Panc1 (cell line): ENCODE data around the gene NFIB. TPM values are rescaled to one million over a fixed set of nuclear protein-coding genes. Genes with fewer than 3 reads are reported as not detected.

ENCODE experiments used
- ATAC-seq: fragments of 200-7000 bp; cut with Tn5 transposase; 2 replicates; pipeline ENCODE4 v1.9.1; 2020; ENCODE audit warnings: mild to moderate bottlenecking, moderate library complexity
- BruUV-seq: library from RNA; stranded (reverse); fragments of 400-500 nt; replicated peaks from 2 replicates; lab custom pipeline; 2021; lab: Mats Ljungman, UMichigan
- CTCF ChIA-PET: fragments of 300-600 bp; sonication (Branson Sonifier 250); formaldehyde crosslinking; loops from one replicate; lab custom pipeline; 2022; ENCODE audit warnings: antibody characterized with exemption; lab: Charles Lee
- POLR2A ChIA-PET: fragments of 300-600 bp; sonication (Branson Sonifier 250); formaldehyde crosslinking; loops from one replicate; lab custom pipeline; 2022; ENCODE audit warnings: antibody characterized with exemption; lab: Charles Lee
- DNase-seq: peaks from one replicate; pipeline ENCODE4 v3.0.0-alpha.2; 2010; ENCODE audit warnings: low read depth, low spot score
- H3K27ac ChIP-seq: 2 replicates; pipeline ENCODE4 v1.5.1; 2011; ENCODE audit warnings: mild to moderate bottlenecking, low read length, inconsistent platforms
- H3K27me3 ChIP-seq: fragments of 200-500 bp; sonication (Bioruptor generic); 2 replicates; pipeline ENCODE4 v1.6.0; 2014; ENCODE audit warnings: low read length, inconsistent platforms; ENCODE audit not compliant: control insufficient read depth, insufficient read depth
- H3K36me3 ChIP-seq: fragments of 200-500 bp; sonication (Bioruptor generic); 2 replicates; pipeline ENCODE4 v1.5.1; 2014; ENCODE audit warnings: inconsistent platforms, mild to moderate bottlenecking, low read length, moderate library complexity; ENCODE audit not compliant: control insufficient read depth, insufficient read depth
- H3K4me1 ChIP-seq: 2 replicates; pipeline ENCODE4 v1.5.1; 2011; ENCODE audit warnings: inconsistent platforms, mild to moderate bottlenecking, low read length, moderate library complexity; ENCODE audit not compliant: control insufficient read depth, insufficient read depth
- H3K4me3 ChIP-seq, 2 experiments: 2 replicates each; pipeline ENCODE4 v1.5.1; 2011 to 2012; ENCODE audit warnings: low read depth in 2 of 2, low read length in 2 of 2, mild to moderate bottlenecking in 2 of 2, inconsistent platforms in 1 of 2, moderate library complexity in 1 of 2
- H3K9me3 ChIP-seq: fragments of 200-500 bp; sonication (Bioruptor generic); 2 replicates; pipeline ENCODE4 v1.5.1; 2014; ENCODE audit warnings: low read depth, mild to moderate bottlenecking, inconsistent platforms, low read length, moderate library complexity; ENCODE audit not compliant: control insufficient read depth, insufficient read depth
- CTCF ChIP-seq: fragments of 450-650 bp; IDR thresholded peaks from 2 replicates; pipeline ENCODE4 v1.5.1; 2017; ENCODE audit warnings: mild to moderate bottlenecking
- POLR2AphosphoS5 ChIP-seq: IDR thresholded peaks from 2 replicates; pipeline ENCODE4 v1.6.1; 2012; ENCODE audit warnings: mild to moderate bottlenecking, low read depth, low read length, moderate library complexity
- SIN3A ChIP-seq: IDR thresholded peaks from 2 replicates; pipeline ENCODE4 v1.6.1; 2012; ENCODE audit warnings: low read depth, mild to moderate bottlenecking, low read length, moderate library complexity, borderline replicate concordance; ENCODE audit not compliant: insufficient read depth
- TCF7L2 ChIP-seq: IDR thresholded peaks from 2 replicates; pipeline ENCODE4 v1.6.1; 2011; ENCODE audit warnings: mild to moderate bottlenecking, low read depth, low read length, inconsistent platforms
- in situ Hi-C: cut with HindIII; loops from 2 replicates; pipeline ENCODE4 v1.10.0; 2016; ENCODE audit warnings: low sequenced_read_pairs, low pct_unique_long_range_greater_than_20kb
- intact Hi-C: fragments of 100-400 bp; cut with micrococcal nuclease; formaldehyde crosslinking; loops from one replicate; pipeline ENCODE4 v1.10.0; 2022; ENCODE audit not compliant: unreplicated experiment
- total RNA-seq: library from RNA; stranded (reverse); gene quantifications from one replicate; pipeline ENCODE4 v1.2.1, GENCODE V29; 2021; ENCODE audit not compliant: unreplicated experiment
- TF ChIP-seq, protein P1 (sequence below), 2 experiments: IDR thresholded peaks; 2 replicates each; pipeline ENCODE4 v1.6.1; 2011 to 2012; ENCODE audit warnings: low read depth in 2 of 2, control low read depth in 1 of 2, low read length in 1 of 2, mild to moderate bottlenecking in 1 of 2, moderate library complexity in 1 of 2; ENCODE audit not compliant: insufficient read depth in 1 of 2

Gene NFIB
- total RNA-seq, 1 experiment from 2014 or later: 26.7 TPM

DNA sequence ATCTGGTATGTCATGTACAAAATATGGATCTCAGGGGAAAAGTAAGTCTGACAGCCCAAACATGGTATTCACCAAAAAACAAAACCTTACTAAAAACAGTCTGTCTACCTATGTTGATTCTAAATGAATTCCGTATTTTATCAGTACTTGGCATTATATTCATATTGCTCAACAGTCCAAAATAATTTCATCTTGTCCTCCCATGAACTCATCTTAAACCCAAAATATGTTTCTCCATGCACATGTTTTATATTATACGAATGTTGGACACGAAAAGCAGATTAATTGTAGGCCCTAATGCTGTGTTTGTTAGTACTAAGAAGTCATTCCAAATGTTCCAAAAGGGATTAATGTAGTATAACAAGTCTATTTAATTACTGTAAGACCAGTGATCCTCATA, 20.1 kb downstream of the NFIB start:
- DNase-seq: no peak
- no peak for TF ChIP-seq CTCF
- TF ChIP-seq, protein P1, sequence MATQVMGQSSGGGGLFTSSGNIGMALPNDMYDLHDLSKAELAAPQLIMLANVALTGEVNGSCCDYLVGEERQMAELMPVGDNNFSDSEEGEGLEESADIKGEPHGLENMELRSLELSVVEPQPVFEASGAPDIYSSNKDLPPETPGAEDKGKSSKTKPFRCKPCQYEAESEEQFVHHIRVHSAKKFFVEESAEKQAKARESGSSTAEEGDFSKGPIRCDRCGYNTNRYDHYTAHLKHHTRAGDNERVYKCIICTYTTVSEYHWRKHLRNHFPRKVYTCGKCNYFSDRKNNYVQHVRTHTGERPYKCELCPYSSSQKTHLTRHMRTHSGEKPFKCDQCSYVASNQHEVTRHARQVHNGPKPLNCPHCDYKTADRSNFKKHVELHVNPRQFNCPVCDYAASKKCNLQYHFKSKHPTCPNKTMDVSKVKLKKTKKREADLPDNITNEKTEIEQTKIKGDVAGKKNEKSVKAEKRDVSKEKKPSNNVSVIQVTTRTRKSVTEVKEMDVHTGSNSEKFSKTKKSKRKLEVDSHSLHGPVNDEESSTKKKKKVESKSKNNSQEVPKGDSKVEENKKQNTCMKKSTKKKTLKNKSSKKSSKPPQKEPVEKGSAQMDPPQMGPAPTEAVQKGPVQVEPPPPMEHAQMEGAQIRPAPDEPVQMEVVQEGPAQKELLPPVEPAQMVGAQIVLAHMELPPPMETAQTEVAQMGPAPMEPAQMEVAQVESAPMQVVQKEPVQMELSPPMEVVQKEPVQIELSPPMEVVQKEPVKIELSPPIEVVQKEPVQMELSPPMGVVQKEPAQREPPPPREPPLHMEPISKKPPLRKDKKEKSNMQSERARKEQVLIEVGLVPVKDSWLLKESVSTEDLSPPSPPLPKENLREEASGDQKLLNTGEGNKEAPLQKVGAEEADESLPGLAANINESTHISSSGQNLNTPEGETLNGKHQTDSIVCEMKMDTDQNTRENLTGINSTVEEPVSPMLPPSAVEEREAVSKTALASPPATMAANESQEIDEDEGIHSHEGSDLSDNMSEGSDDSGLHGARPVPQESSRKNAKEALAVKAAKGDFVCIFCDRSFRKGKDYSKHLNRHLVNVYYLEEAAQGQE (IDR thresholded peaks at IDR 0.05; ENCODE audit: insufficient read depth in 1 of 2, low read depth in 2 of 2, low read length in 1 of 2): no peak
- intact Hi-C loops (no loop called here), in situ Hi-C loops (no loop called here)
- H3K4me3 ChIP-seq: no peak overlapping the region
- ChIA-PET POLR2A (no interaction called here), CTCF (no interaction called here)
- H3K9me3 ChIP-seq: no peaks in the 10 kb centered on the region
- no peaks in the 10 kb centered on the region for H3K27me3 ChIP-seq
- no peak overlapping the region for H3K27ac ChIP-seq
- H3K4me1 ChIP-seq: no peaks in the 10 kb centered on the region; the same call in 1 of the 2 replicates
- no TSS peak for BruUV-seq
- no peaks in the 10 kb centered on the region for H3K36me3 ChIP-seq
- ATAC-seq: no peak

DNA sequence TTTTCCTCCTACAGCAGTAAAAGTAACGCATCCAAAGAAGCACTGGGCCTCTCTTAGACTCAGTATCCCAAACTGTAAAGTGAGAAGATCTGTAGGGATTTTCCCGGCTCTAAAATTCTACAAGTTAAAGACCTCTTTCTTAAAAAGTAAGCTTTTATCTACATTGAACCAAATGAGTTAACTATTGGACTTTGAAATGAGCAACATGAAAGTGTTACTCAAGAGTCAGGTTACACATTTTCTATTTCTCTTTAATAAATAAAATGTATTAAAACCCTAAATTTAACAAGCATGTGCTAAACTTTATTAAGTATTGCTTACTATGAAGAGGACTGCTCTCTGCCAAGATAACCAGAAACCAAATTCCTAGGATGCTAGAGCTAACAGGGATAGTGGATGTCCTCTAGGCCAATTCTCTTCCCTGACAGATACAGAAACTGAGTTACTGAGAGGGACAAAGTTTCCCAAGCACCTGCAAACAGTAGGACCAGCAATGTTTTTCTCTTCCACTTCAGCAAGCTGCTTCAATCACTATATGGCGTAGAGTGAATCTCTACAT, 21.7 kb downstream of the NFIB start:
- no peaks in the 10 kb centered on the region for H3K9me3 ChIP-seq
- intact Hi-C loops (no loop called here), in situ Hi-C loops (no loop called here)
- no peaks in the 10 kb centered on the region; the same call in 1 of the 2 replicates for H3K4me1 ChIP-seq
- no peaks in the 10 kb centered on the region for H3K36me3 ChIP-seq
- ATAC-seq (no peak), DNase-seq (no peak)
- CTCF ChIA-PET: no interaction called here
- no peak overlapping the region for H3K27ac ChIP-seq
- H3K27me3 ChIP-seq: no peaks in the 10 kb centered on the region
- H3K4me3 ChIP-seq: no peak overlapping the region
- POLR2A ChIA-PET: no interaction called here
- BruUV-seq: no TSS peak
- TF ChIP-seq TCF7L2 (no peak), CTCF (no peak), SIN3A (no peak), POLR2AphosphoS5 (no peak)
- TF ChIP-seq, protein P1 (IDR thresholded peaks at IDR 0.05; ENCODE audit: insufficient read depth in 1 of 2, low read depth in 2 of 2, low read length in 1 of 2): no peak
